H1 (cell line): ENCODE measurements around the gene MRPL50. TPM values are rescaled to one million over a fixed set of nuclear protein-coding genes. Genes with fewer than 3 reads are reported as not detected.

ENCODE experiments used
- CTCF ChIA-PET: fragments of 300-600 bp; sonication (Branson Sonifier 250); formaldehyde crosslinking; loops from one replicate; lab custom pipeline; 2021; ENCODE audit not compliant: partially characterized antibody; lab: Charles Lee
- POLR2A ChIA-PET: fragments of 300-600 bp; sonication (Branson Sonifier 250); formaldehyde crosslinking; loops from one replicate; lab custom pipeline; 2021; ENCODE audit warnings: inconsistent platforms; ENCODE audit not compliant: partially characterized antibody; lab: Charles Lee
- DNase-seq, 2 experiments: peaks; one replicate each; pipeline versions ENCODE4 v3.0.0 to v3.0.0-alpha.2; 2010 to 2022; ENCODE audit warnings: low spot score in 2 of 2, low read depth in 1 of 2, mixed read lengths in 1 of 2
- FAIRE-seq: peaks from 2 replicates; lab custom pipeline; 2011; peaks lifted over from hg19 to GRCh38; lab: Jason Lieb, UNC
- H2AFZ ChIP-seq: 2 replicates; pipeline ENCODE4 v1.8.1; 2012; ENCODE audit warnings: low read length, inconsistent platforms
- H2AK5ac ChIP-seq: 2 replicates; pipeline ENCODE4 v1.6.1; 2013; ENCODE audit warnings: low read depth, low read length
- H2BK120ac ChIP-seq: replicated peaks from 2 replicates; pipeline ENCODE3; 2013; ENCODE audit warnings: low read depth, low read length, inconsistent platforms
- H2BK12ac ChIP-seq: 2 replicates; pipeline ENCODE4 v1.6.1; 2013; ENCODE audit warnings: low read depth, low read length
- H2BK15ac ChIP-seq: 2 replicates; pipeline ENCODE4 v1.6.1; 2013; ENCODE audit warnings: low read length
- H2BK20ac ChIP-seq: 2 replicates; pipeline ENCODE4 v1.6.1; 2013; ENCODE audit warnings: low read length
- H2BK5ac ChIP-seq: 2 replicates; pipeline ENCODE4 v1.6.1; 2013; ENCODE audit warnings: low read depth, low read length
- H3K14ac ChIP-seq: 2 replicates; pipeline ENCODE4 v1.6.1; 2013; ENCODE audit warnings: inconsistent platforms; ENCODE audit not compliant: insufficient read length
- H3K18ac ChIP-seq: 2 replicates; pipeline ENCODE4 v1.6.1; 2013; ENCODE audit warnings: low read length; ENCODE audit errors: extremely low read depth
- H3K23ac ChIP-seq: 2 replicates; pipeline ENCODE4 v1.6.1; 2013; ENCODE audit warnings: inconsistent platforms; ENCODE audit not compliant: insufficient read length
- H3K23me2 ChIP-seq: 2 replicates; pipeline ENCODE4 v1.6.1; 2013; ENCODE audit warnings: low read depth, low read length
- H3K27ac ChIP-seq: 2 replicates; pipeline ENCODE4 v1.6.1; 2011; ENCODE audit warnings: low read depth, low read length, inconsistent platforms
- H3K27me3 ChIP-seq, 4 experiments: replicated peaks in 1 of 4; 1 replicate in 1 of 4; 2 replicates in 3 of 4; pipeline versions ENCODE4 v1.6.1 to v1.8.1; 2011 to 2013; ENCODE audit warnings: low read length in 3 of 4, mild to moderate bottlenecking in 3 of 4, inconsistent platforms in 2 of 4, mixed read lengths in 2 of 4, moderate library complexity in 1 of 4; ENCODE audit not compliant: control insufficient read depth in 3 of 4, insufficient read depth in 3 of 4; ENCODE audit errors: extremely low read depth in 1 of 4
- H3K36me3 ChIP-seq, 4 experiments: 2 replicates each; pipeline versions ENCODE4 v1.6.1 to v1.8.1; 2011 to 2013; ENCODE audit warnings: mild to moderate bottlenecking in 4 of 4, low read length in 3 of 4, moderate library complexity in 2 of 4, control low read depth in 1 of 4, inconsistent platforms in 1 of 4; ENCODE audit not compliant: insufficient read depth in 4 of 4, control insufficient read depth in 2 of 4
- H3K4ac ChIP-seq: replicated peaks from 2 replicates; pipeline ENCODE3; 2013; ENCODE audit warnings: low read length, low read depth, mixed read lengths, inconsistent platforms; ENCODE audit not compliant: insufficient read length
- H3K4me1 ChIP-seq, 4 experiments: replicated peaks in 1 of 4; 1 replicate in 1 of 4; 2 replicates in 3 of 4; pipeline versions ENCODE4 v1.6.1 to v1.8.1; 2011 to 2013; ENCODE audit warnings: low read length in 3 of 4, inconsistent platforms in 2 of 4, mixed read lengths in 1 of 4; ENCODE audit not compliant: insufficient read depth in 4 of 4, control insufficient read depth in 3 of 4
- H3K4me2 ChIP-seq, 2 experiments: 2 replicates each; pipeline versions ENCODE4 v1.6.1 to v1.8.1; 2011 to 2013; ENCODE audit warnings: low read depth in 2 of 2, low read length in 2 of 2, control low read depth in 1 of 2, inconsistent platforms in 1 of 2, mild to moderate bottlenecking in 1 of 2; ENCODE audit not compliant: insufficient read depth in 1 of 2
- H3K4me3 ChIP-seq, 4 experiments: fragments of 200-600, 300-600 bp in 1 of 4; sonication (generic), shearing (Covaris generic), sonication (Bioruptor Twin) in 1 of 4; 2 replicates each; pipeline versions ENCODE4 v1.5.1 to v1.8.1; 2011 to 2016; ENCODE audit warnings: low read length in 4 of 4, low read depth in 3 of 4, control low read depth in 2 of 4, inconsistent platforms in 2 of 4, mild to moderate bottlenecking in 2 of 4, mixed read lengths in 1 of 4, moderate library complexity in 1 of 4; ENCODE audit not compliant: insufficient read depth in 2 of 4; ENCODE audit errors: extremely low read depth in 1 of 4
- H3K56ac ChIP-seq: replicated peaks from 2 replicates; pipeline ENCODE3; 2013; ENCODE audit warnings: low read depth, mild to moderate bottlenecking, mixed read lengths, low read length, inconsistent platforms; ENCODE audit not compliant: insufficient read length
- H3K79me1 ChIP-seq: 2 replicates; pipeline ENCODE4 v1.6.1; 2013; ENCODE audit warnings: low read depth, low read length, control low read depth
- H3K79me2 ChIP-seq, 2 experiments: 2 replicates each; pipeline versions ENCODE4 v1.6.1 to v1.8.1; 2012 to 2013; ENCODE audit warnings: low read length in 2 of 2, mild to moderate bottlenecking in 2 of 2, inconsistent platforms in 1 of 2; ENCODE audit not compliant: insufficient read depth in 2 of 2, control insufficient read depth in 1 of 2
- H3K9ac ChIP-seq, 4 experiments: replicated peaks in 1 of 4; 1 replicate in 1 of 4; 2 replicates in 3 of 4; pipeline versions ENCODE4 v1.6.1 to v1.8.1; 2011 to 2013; ENCODE audit warnings: low read depth in 3 of 4, low read length in 3 of 4, control low read depth in 2 of 4, mild to moderate bottlenecking in 2 of 4, moderate library complexity in 2 of 4, inconsistent platforms in 1 of 4; ENCODE audit errors: extremely low read depth in 1 of 4
- H3K9me3 ChIP-seq, 2 experiments: 2 replicates each; pipeline versions ENCODE4 v1.6.1 to v1.8.1; 2012 to 2013; ENCODE audit warnings: mild to moderate bottlenecking in 2 of 2, moderate library complexity in 2 of 2, control low read depth in 1 of 2, inconsistent platforms in 1 of 2, low read depth in 1 of 2, low read length in 1 of 2, mixed read lengths in 1 of 2; ENCODE audit not compliant: insufficient read depth in 2 of 2
- H4K20me1 ChIP-seq, 2 experiments: replicated peaks in 1 of 2; 2 replicates each; pipeline versions ENCODE3 to v1.8.1; 2011 to 2013; ENCODE audit warnings: inconsistent platforms in 2 of 2, low read length in 2 of 2, mild to moderate bottlenecking in 1 of 2; ENCODE audit not compliant: insufficient read depth in 2 of 2, control insufficient read depth in 1 of 2
- H4K5ac ChIP-seq: 2 replicates; pipeline ENCODE4 v1.6.1; 2013; ENCODE audit warnings: low read length, low read depth, mixed read lengths, inconsistent platforms; ENCODE audit not compliant: insufficient read length
- H4K8ac ChIP-seq: 2 replicates; pipeline ENCODE4 v1.8.0; 2013; ENCODE audit warnings: mild to moderate bottlenecking, moderate library complexity, low read length, inconsistent platforms; ENCODE audit not compliant: insufficient read depth; ENCODE audit errors: extremely low read depth
- H4K91ac ChIP-seq: replicated peaks from 2 replicates; pipeline ENCODE3; 2013; ENCODE audit warnings: low read length, mixed read lengths, inconsistent platforms; ENCODE audit not compliant: insufficient read length
- ATF2 ChIP-seq: IDR thresholded peaks from 2 replicates; pipeline ENCODE4 v1.6.1; 2012; ENCODE audit warnings: low read length, inconsistent platforms
- CTBP2 ChIP-seq: IDR thresholded peaks from 2 replicates; pipeline ENCODE4 v1.7.0; 2011; ENCODE audit warnings: borderline replicate concordance, mild to moderate bottlenecking, moderate library complexity, mixed read lengths, low read length; ENCODE audit not compliant: insufficient read depth, insufficient read length
- POLR2A ChIP-seq, 2 experiments: IDR thresholded peaks; 1 replicate in 1 of 2; 2 replicates in 1 of 2; pipeline ENCODE4 v1.6.1; 2011; ENCODE audit warnings: low read depth in 2 of 2, low read length in 2 of 2, mild to moderate bottlenecking in 2 of 2; ENCODE audit errors: control extremely low read depth in 1 of 2
- RFX5 ChIP-seq: IDR thresholded peaks from 2 replicates; pipeline ENCODE4 v1.6.1; 2011; ENCODE audit warnings: low read depth, low read length, improper control_type of control experiment, borderline replicate concordance
- RNF2 ChIP-seq: fragments of 200-900, 300-1000 bp; sonication (generic); IDR thresholded peaks from 2 replicates; pipeline ENCODE4 v1.7.1; 2016; ENCODE audit warnings: borderline replicate concordance, low read depth, mild to moderate bottlenecking, antibody characterized with exemption, low read length; ENCODE audit not compliant: poor library complexity, severe bottlenecking; ENCODE audit errors: missing control alignments
- SAP30 ChIP-seq: fragments of 300-600 bp; sonication (generic); IDR thresholded peaks from 2 replicates; pipeline ENCODE4 v1.7.1; 2012; ENCODE audit warnings: low read length, moderate library complexity, mild to moderate bottlenecking, inconsistent platforms; ENCODE audit not compliant: insufficient read depth, insufficient replicate concordance
- SIN3A ChIP-seq, 2 experiments: IDR thresholded peaks in 1 of 2; conservative IDR thresholded peaks in 1 of 2; 2 replicates each; pipeline ENCODE4 v1.6.1; 2011 to 2012; ENCODE audit warnings: low read length in 2 of 2, improper control_type of control experiment in 1 of 2, low read depth in 1 of 2, mild to moderate bottlenecking in 1 of 2
- SIX5 ChIP-seq: IDR thresholded peaks from 2 replicates; pipeline ENCODE4 v1.6.1; 2011; ENCODE audit warnings: mild to moderate bottlenecking, low read depth, low read length
- SP2 ChIP-seq: IDR thresholded peaks from 2 replicates; pipeline ENCODE4 v1.6.1; 2012; ENCODE audit warnings: mild to moderate bottlenecking, low read length, inconsistent platforms
- TAF1 ChIP-seq: IDR thresholded peaks from 2 replicates; pipeline ENCODE4 v1.6.1; 2011; ENCODE audit warnings: mild to moderate bottlenecking, low read depth, low read length
- WGBS, 2 experiments: shearing (Covaris generic) in 1 of 2; methylation state at CpG; one replicate each; pipeline versions ENCODE4 v1.1.6 to v1.1.7; 2013 to 2015; ENCODE audit warnings: low lambda C conversion rate in 2 of 2, mixed read lengths in 2 of 2, inconsistent platforms in 1 of 2, low coverage in 1 of 2, missing lambda C conversion rate in 1 of 2; ENCODE audit not compliant: insufficient replicate concordance in 2 of 2, insufficient coverage in 1 of 2, insufficient read length in 1 of 2; ENCODE audit errors: extremely low coverage in 1 of 2, missing lambda C conversion rate in 1 of 2; 5-methylcytosine and 5-hydroxymethylcytosine counted together
- polyA plus RNA-seq, 7 experiments: library from polyadenylated mRNA; depleted of rRNA in 3 of 7; stranded (reverse) in 5 of 7; unstranded in 2 of 7; fragments of >200 nt in 5 of 7; fragments of 200-250 nt in 2 of 7; gene quantifications; 1 replicate in 5 of 7; 2 replicates in 1 of 7; 4 replicates in 1 of 7; pipeline versions ENCODE4 v1.2.1 to v1.2.3, GENCODE V29; 2011 to 2013; ENCODE audit warnings: missing spikeins in 2 of 7, mixed read lengths in 2 of 7
- total RNA-seq: library from RNA; stranded (reverse); fragmentation: NEBNext Ultra II Directional; extraction: Animal tissue kit (Norgen Biotek cat#: 25700); gene quantifications from 2 replicates; pipeline ENCODE4 v1.2.1, GENCODE V29; 2021

Gene MRPL50
- total and polyA plus RNA-seq, 2 of the 8 experiments (the other 6 are each of a cell fraction or from before 2014, with no cell fraction given) = 17.8 to 25.1 TPM

DNA sequence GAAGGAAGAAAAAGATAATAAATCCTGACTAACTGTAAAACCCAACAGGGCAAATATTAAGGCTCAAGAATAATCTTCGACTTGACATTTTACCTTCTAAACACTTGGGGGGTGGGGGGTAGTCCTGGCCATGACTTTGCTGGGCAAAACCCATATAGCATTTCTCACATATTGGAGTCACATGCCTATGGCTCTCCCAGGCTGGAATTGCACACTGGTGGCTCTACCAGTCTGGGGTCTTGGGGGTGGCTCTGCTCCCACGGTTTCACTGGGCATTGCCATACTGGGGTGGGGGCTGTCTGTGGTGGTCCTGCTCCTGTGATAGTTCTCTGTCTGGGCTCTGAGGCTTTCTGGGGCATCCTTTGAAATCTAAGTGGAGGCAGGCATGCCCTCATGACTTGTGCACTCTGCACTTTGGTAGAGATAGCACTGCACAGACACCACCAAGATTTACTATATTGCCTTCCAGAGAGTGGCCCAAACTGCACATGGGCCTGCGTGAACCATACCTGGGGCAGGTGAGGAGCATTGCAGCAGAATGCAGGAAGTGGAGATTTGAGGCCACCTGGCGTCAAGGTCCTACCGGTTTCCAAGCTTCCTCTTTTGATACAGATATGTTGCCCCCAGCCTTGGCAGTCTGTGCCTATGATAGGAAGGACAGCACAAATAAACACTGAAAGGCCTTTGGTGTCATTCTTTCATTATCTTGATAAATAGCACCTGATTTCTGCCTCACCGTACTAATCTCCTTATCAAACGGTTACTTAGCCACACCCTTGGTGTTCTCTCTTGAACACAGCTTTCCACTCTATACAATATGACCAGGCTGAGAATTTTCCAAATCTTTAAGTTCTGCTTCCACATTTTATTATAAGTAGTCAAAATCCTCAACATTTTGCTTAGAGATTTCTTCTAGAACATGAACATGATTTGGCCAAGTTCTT is 43.4 kb downstream of the MRPL50 start:
- Histone ChIP-seq H2AFZ (no peak overlapping the region), H2AK5ac (no peak overlapping the region), H2BK12ac (no peak overlapping the region), H3K23me2 (no peaks in the 10 kb centered on the region), H3K4me3 (no peak overlapping the region), H2BK20ac (no peak overlapping the region), H3K4me1 (no peaks in the 10 kb centered on the region), H3K23ac (no peak overlapping the region), H4K8ac (no peak overlapping the region), H4K91ac (no peak overlapping the region), H3K4me2 (no peak overlapping the region), H4K20me1 (no peaks in the 10 kb centered on the region), H2BK120ac (no peak overlapping the region), H3K9ac (no peak overlapping the region), H3K14ac (peak overlapping the region; percentile 61), H3K36me3 (no peaks in the 10 kb centered on the region), H3K79me2 (no peaks in the 10 kb centered on the region), H3K56ac (no peak overlapping the region), H4K5ac (no peak overlapping the region), H3K18ac (no peak overlapping the region), H2BK15ac (no peak overlapping the region), H3K27ac (no peak overlapping the region), H3K9me3 (no peaks in the 10 kb centered on the region), H3K27me3 (no peaks in the 10 kb centered on the region), H3K4ac (no peak overlapping the region), H3K79me1 (no peaks in the 10 kb centered on the region), H2BK5ac (no peak overlapping the region)
- ChIA-PET CTCF (no interaction called here), POLR2A (no interaction called here)
- 86% methylated on average over 7 of the region's 7 CpGs; no CpG with 5 or more reads in 1 of the 2 experiments for WGBS, 2 experiments
- FAIRE-seq (no peak), DNase-seq (no peak)
- TF ChIP-seq CTBP2 = no peak
- TF ChIP-seq SAP30 = no peak
- TF ChIP-seq POLR2A (IDR thresholded peaks at IDR 0.05; ENCODE audit: control extremely low read depth in 1 of 2, low read depth in 2 of 2, low read length in 2 of 2) = no peak
- TF ChIP-seq SIN3A (conservative IDR thresholded peaks at IDR 0.05 in 1 of 2, IDR thresholded peaks at IDR 0.05 in 1 of 2; ENCODE audit: low read depth in 1 of 2, low read length in 2 of 2) = no peak
- no peak for TF ChIP-seq ATF2
- no peak for TF ChIP-seq RFX5
- TF ChIP-seq SIX5 = no peak
- TF ChIP-seq SP2 = no peak
- no peak for TF ChIP-seq TAF1
- TF ChIP-seq RNF2 = no peak
